Esophagus (tissue), 2 donors: Measurements from ENCODE around the gene COP1. TPM values are rescaled to one million over a fixed set of nuclear protein-coding genes. Genes with fewer than 3 reads are reported as not detected.
"Not testable (repeated sequence)": the region's sequence is repeated elsewhere in the genome, so short reads cannot be mapped to it uniquely, and the experiment has no call there.

Experiments
- H3K27ac ChIP-seq, 2 donors: one replicate each; pipeline ENCODE4 v1.5.1; 2013; ENCODE audit warnings: low read depth in 2 of 2, mild to moderate bottlenecking in 2 of 2, inconsistent platforms in 1 of 2, low read length in 1 of 2, moderate library complexity in 1 of 2
- H3K27me3 ChIP-seq, 2 donors: one replicate each; pipeline ENCODE4 v1.6.1; 2013; ENCODE audit warnings: low read length in 2 of 2, control low read depth in 1 of 2, mild to moderate bottlenecking in 1 of 2; ENCODE audit not compliant: insufficient read depth in 2 of 2, control insufficient read depth in 1 of 2
- H3K36me3 ChIP-seq, 2 donors: one replicate each; pipeline ENCODE4 v1.6.1; 2013; ENCODE audit warnings: low read length in 1 of 2; ENCODE audit not compliant: control insufficient read depth in 2 of 2, insufficient read depth in 2 of 2
- H3K4me1 ChIP-seq, 2 donors: one replicate each; pipeline ENCODE4 v1.6.1; 2013; ENCODE audit warnings: low read length in 1 of 2; ENCODE audit not compliant: control insufficient read depth in 2 of 2, insufficient read depth in 2 of 2
- H3K4me3 ChIP-seq, 2 donors: one replicate each; pipeline ENCODE4 v1.5.1; 2013; ENCODE audit warnings: low read length in 2 of 2, mild to moderate bottlenecking in 2 of 2, low read depth in 1 of 2, moderate library complexity in 1 of 2
- H3K9me3 ChIP-seq, 2 donors: one replicate each; pipeline ENCODE4 v1.6.1; 2013; ENCODE audit warnings: mild to moderate bottlenecking in 2 of 2, low read depth in 1 of 2, low read length in 1 of 2, moderate library complexity in 1 of 2; ENCODE audit not compliant: control insufficient read depth in 2 of 2, insufficient read depth in 1 of 2
- WGBS, 2 donors: extraction: QIAGEN DNeasy Blood & Tissue Kit; methylation state at CpG; one replicate each; pipeline ENCODE4 v1.1.7; 2013; 5-methylcytosine and 5-hydroxymethylcytosine counted together
- polyA plus RNA-seq, 2 donors: library from polyadenylated mRNA; stranded (reverse); fragments of 200-250 nt; gene quantifications; one replicate each; pipeline ENCODE4 v1.2.3, GENCODE V29; 2013
- donor health status: healthy with polysubstance abuse.
- donor health status: Bipolar disorder and iron deficiency.

COP1 gene
- polyA plus RNA-seq, 2 donors, result 23.0 to 41.6 TPM

- H3K27me3 ChIP-seq, H3K9me3 ChIP-seq, H3K27ac ChIP-seq, H3K36me3 ChIP-seq, H3K4me3 ChIP-seq, H3K4me1 ChIP-seq: not testable (repeated sequence)
- WGBS, 2 donors, result 80 to 95% methylated on average over 1 of the region's 1 CpG
Observed at GRCh38 chr1:175994660-175995059, 212.4 kb downstream of the COP1 start.

GRCh38 chr1:175992825-175993224 is 214.3 kb downstream of the COP1 start:
- not testable (repeated sequence) for H3K9me3 ChIP-seq, H3K4me3 ChIP-seq, H3K36me3 ChIP-seq, H3K27me3 ChIP-seq, H3K4me1 ChIP-seq, H3K27ac ChIP-seq
- WGBS, 2 donors, result 94 to 99% methylated on average over 7 to 8 of the region's 8 CpGs

- not testable (repeated sequence) for H3K27me3 ChIP-seq, H3K9me3 ChIP-seq, H3K27ac ChIP-seq, H3K4me1 ChIP-seq, H3K4me3 ChIP-seq, H3K36me3 ChIP-seq
- 91 to 93% methylated on average over 14 of the region's 14 CpGs for WGBS, 2 donors
Observed at GRCh38 chr1:175992202-175992601, 214.9 kb downstream of the COP1 start.

GRCh38 chr1:175984813-175985212 is 222.3 kb downstream of the COP1 start:
- Histone ChIP-seq H3K4me3 (no peak overlapping the region), H3K36me3 (peaks cover 8 to 13% of the 10 kb centered on the region in 2 donors), H3K4me1 (no peaks in the 10 kb centered on the region), H3K9me3 (peaks cover 3 to 7% of the 10 kb centered on the region in 2 donors), H3K27me3 (no peaks in the 10 kb centered on the region), H3K27ac (no peak overlapping the region)
- 59 to 76% methylated on average over 1 of the region's 1 CpG for WGBS, 2 donors

GRCh38 chr1:175984057-175984812 is 222.9 kb downstream of the COP1 start:
- Histone ChIP-seq H3K4me3 (no peak overlapping the region), H3K9me3 (peaks cover 3 to 7% of the 10 kb centered on the region in 2 donors), H3K27me3 (no peaks in the 10 kb centered on the region), H3K27ac (no peak overlapping the region), H3K4me1 (no peaks in the 10 kb centered on the region), H3K36me3 (peaks cover 8 to 13% of the 10 kb centered on the region in 2 donors)
- 97 to 99% methylated on average over 12 of the region's 12 CpGs for WGBS, 2 donors

GRCh38 chr1:175983363-175983762 is 223.7 kb downstream of the COP1 start:
- WGBS, 2 donors, result 97 to 100% methylated on average over 2 of the region's 2 CpGs
- H3K27me3 ChIP-seq, H3K4me3 ChIP-seq, H3K27ac ChIP-seq, H3K9me3 ChIP-seq, H3K4me1 ChIP-seq: not testable (repeated sequence)
- peaks cover 8 to 12% of the 10 kb centered on the region in 2 donors for H3K36me3 ChIP-seq

- H3K27me3 ChIP-seq, result no peaks in the 10 kb centered on the region
- H3K4me3 ChIP-seq, result no peak overlapping the region
- peaks cover 8 to 9% of the 10 kb centered on the region in 2 donors for H3K36me3 ChIP-seq
- no peak overlapping the region for H3K27ac ChIP-seq
- H3K4me1 ChIP-seq, result no peaks in the 10 kb centered on the region
- H3K9me3 ChIP-seq, result peaks cover 3 to 7% of the 10 kb centered on the region in 2 donors
Observed at GRCh38 chr1:175981128-175981527, 226.0 kb downstream of the COP1 start.

- Histone ChIP-seq H3K4me3 (no peak overlapping the region), H3K9me3 (peaks cover 0 to under 1% of the 10 kb centered on the region in 2 donors), H3K4me1 (no peaks in the 10 kb centered on the region), H3K27ac (no peak overlapping the region), H3K36me3 (peaks cover 2% of the 10 kb centered on the region in 2 donors), H3K27me3 (no peaks in the 10 kb centered on the region)
- WGBS, 2 donors, result 89 to 93% methylated on average over 1 of the region's 1 CpG
Observed at GRCh38 chr1:175978926-175979325, 228.2 kb downstream of the COP1 start.

GRCh38 chr1:175978476-175978875 is 228.6 kb downstream of the COP1 start:
- no peaks in the 10 kb centered on the region for H3K36me3 ChIP-seq
- no peaks in the 10 kb centered on the region for H3K4me1 ChIP-seq
- no peaks in the 10 kb centered on the region for H3K27me3 ChIP-seq
- H3K4me3 ChIP-seq, result no peak overlapping the region
- H3K27ac ChIP-seq, result no peak overlapping the region
- 98 to 100% methylated on average over 1 of the region's 1 CpG for WGBS, 2 donors
- H3K9me3 ChIP-seq, result no peaks in the 10 kb centered on the region
